Neural progenitor cell (in vitro differentiated cells): ENCODE data around the gene KDF1. TPM values are rescaled to one million over a fixed set of nuclear protein-coding genes. Genes with fewer than 3 reads are reported as not detected.
"Not testable (repeated sequence)": the region's sequence is repeated elsewhere in the genome, so short reads cannot be mapped to it uniquely, and the experiment has no call there.

Experiments used
- DNase-seq: peaks from one replicate; pipeline ENCODE4 v3.0.0-alpha.2; 2016; ENCODE audit warnings: low spot score
- H2AFZ ChIP-seq: fragments of 200-600 bp; sonication (generic); replicated peaks from 2 replicates; pipeline ENCODE4 v1.6.1; 2016; ENCODE audit warnings: antibody characterized with exemption
- H3F3A ChIP-seq: fragments of 200-600 bp; sonication (generic); 2 replicates; pipeline ENCODE4 v1.6.1; 2016; ENCODE audit warnings: antibody characterized with exemption, low read depth
- H3K27ac ChIP-seq: fragments of 200-600 bp; sonication (generic); 2 replicates; pipeline ENCODE4 v1.5.1; 2016; ENCODE audit warnings: mild to moderate bottlenecking
- H3K27me3 ChIP-seq: fragments of 200-600 bp; sonication (generic); 2 replicates; pipeline ENCODE4 v1.6.1; 2016; ENCODE audit warnings: mild to moderate bottlenecking, moderate library complexity
- H3K36me3 ChIP-seq: fragments of 200-600 bp; sonication (generic); 2 replicates; pipeline ENCODE4 v1.5.1; 2016
- H3K4me1 ChIP-seq: fragments of 200-600 bp; sonication (generic); 2 replicates; pipeline ENCODE4 v1.6.1; 2016; ENCODE audit warnings: mixed run types
- H3K4me2 ChIP-seq: fragments of 200-600 bp; sonication (generic); 2 replicates; pipeline ENCODE4 v1.6.1; 2016
- H3K4me3 ChIP-seq: fragments of 200-600 bp; sonication (generic); 2 replicates; pipeline ENCODE4 v1.5.1; 2016
- H3K79me2 ChIP-seq: fragments of 200-600 bp; sonication (generic); 2 replicates; pipeline ENCODE4 v1.6.1; 2016; ENCODE audit warnings: low read depth
- H3K9ac ChIP-seq: fragments of 200-600 bp; sonication (generic); 2 replicates; pipeline ENCODE4 v1.6.1; 2016
- H3K9me3 ChIP-seq: fragments of 200-600 bp; sonication (generic); 2 replicates; pipeline ENCODE4 v1.5.1; 2016; ENCODE audit warnings: low read depth
- H4K20me1 ChIP-seq: fragments of 200-600 bp; sonication (generic); 2 replicates; pipeline ENCODE4 v1.6.1; 2016; ENCODE audit warnings: low read depth
- H3K27ac Mint-ChIP-seq: 3 replicates; pipeline ENCODE4 v1.8.0; 2021; ENCODE audit warnings: mixed read lengths
- H3K27me3 Mint-ChIP-seq: 2 replicates; pipeline ENCODE4 v1.8.0; 2022; ENCODE audit warnings: low read depth, mild to moderate bottlenecking, inconsistent platforms, moderate library complexity, mixed read lengths; ENCODE audit not compliant: insufficient read depth
- H3K36me3 Mint-ChIP-seq: 3 replicates; pipeline ENCODE4 v1.8.0; 2021; ENCODE audit warnings: mixed read lengths
- H3K4me1 Mint-ChIP-seq: 3 replicates; pipeline ENCODE4 v1.8.0; 2021; ENCODE audit warnings: mixed read lengths
- H3K4me3 Mint-ChIP-seq: 3 replicates; pipeline ENCODE4 v1.8.0; 2021; ENCODE audit warnings: mild to moderate bottlenecking, moderate library complexity, mixed read lengths
- H3K9me3 Mint-ChIP-seq: 3 replicates; pipeline ENCODE4 v1.8.0; 2020; ENCODE audit warnings: mixed read lengths
- EZH2 ChIP-seq: fragments of 200-600 bp; sonication (generic); IDR thresholded peaks from 2 replicates; pipeline ENCODE4 v1.6.1; 2017; ENCODE audit warnings: antibody characterized with exemption, mild to moderate bottlenecking, moderate library complexity
- EZH2phosphoT487 ChIP-seq: fragments of 200-600 bp; sonication (generic); IDR thresholded peaks from 2 replicates; pipeline ENCODE4 v1.6.1; 2017; ENCODE audit warnings: antibody characterized with exemption
- total RNA-seq: library from RNA; depleted of rRNA; stranded (reverse); fragments of >200 nt; gene quantifications from 2 replicates; pipeline ENCODE4 v1.2.3, GENCODE V29; 2015; ENCODE audit warnings: low replicate concordance
- TF ChIP-seq, protein P1 (sequence below): fragments of 200-600 bp; sonication (generic); IDR thresholded peaks from 2 replicates; pipeline ENCODE4 v1.5.1; 2017; ENCODE audit warnings: antibody characterized with exemption, mild to moderate bottlenecking

KDF1 gene
- total RNA-seq, 1 donor from 2014 or later = not detected

DNA sequence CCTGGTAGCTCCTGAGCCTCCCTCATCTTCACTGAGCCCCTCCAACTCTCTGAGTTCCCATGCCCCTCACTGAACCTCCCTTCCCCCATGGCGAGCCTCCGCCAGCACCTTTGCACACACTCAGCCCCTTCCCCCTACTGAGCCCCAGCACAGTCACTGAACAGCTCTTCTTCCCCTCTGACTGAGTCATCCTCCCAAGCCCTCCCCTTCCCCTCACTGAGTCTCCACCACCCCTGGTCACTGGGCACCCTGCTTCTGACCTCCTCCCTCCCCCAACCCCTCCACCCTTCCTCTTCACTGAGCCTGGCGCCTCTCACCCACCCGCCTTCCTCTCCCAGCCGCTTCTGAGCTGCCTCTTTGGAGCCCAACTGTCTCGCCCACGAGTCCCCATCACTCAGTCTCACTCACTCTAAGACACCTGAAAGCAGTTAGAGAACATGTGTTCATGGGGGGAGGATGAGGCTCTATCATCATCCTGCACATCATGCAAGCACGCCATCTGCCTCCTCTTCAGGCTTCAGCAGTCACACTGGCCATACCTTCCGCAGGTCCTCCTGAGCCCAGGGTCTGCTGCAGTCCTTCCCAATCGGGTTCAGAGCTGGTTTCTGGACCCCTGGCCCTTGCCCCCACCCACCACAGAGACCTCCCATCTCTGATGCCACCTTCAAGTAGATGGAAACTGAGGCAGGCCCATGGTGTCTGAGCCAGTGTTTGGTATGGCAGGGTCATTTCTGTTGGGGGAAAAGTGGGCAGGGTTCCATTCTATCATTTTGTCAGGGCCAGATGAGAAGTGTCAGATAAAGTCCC lies 31.2 kb upstream of the KDF1 start:
- H3K27me3 Mint-ChIP-seq = peaks cover 33% of the 10 kb centered on the region
- Histone ChIP-seq H3F3A (peaks cover 7% of the 10 kb centered on the region), H3K4me1 (peaks cover 6% of the 10 kb centered on the region), H4K20me1 (peaks cover 5% of the 10 kb centered on the region), H3K4me3 (no peak overlapping the region), H3K27ac (no peak overlapping the region), H3K79me2 (no peaks in the 10 kb centered on the region), H3K9ac (no peak overlapping the region), H3K4me2 (no peak overlapping the region), H3K36me3 (no peaks in the 10 kb centered on the region), H2AFZ (no peak overlapping the region), H3K27me3 (peaks cover 62% of the 10 kb centered on the region), H3K9me3 (no peaks in the 10 kb centered on the region)
- H3K9me3 Mint-ChIP-seq = no peaks in the 10 kb centered on the region
- H3K27ac Mint-ChIP-seq = no peak overlapping the region
- TF ChIP-seq EZH2 = no peak
- TF ChIP-seq, protein P1, sequence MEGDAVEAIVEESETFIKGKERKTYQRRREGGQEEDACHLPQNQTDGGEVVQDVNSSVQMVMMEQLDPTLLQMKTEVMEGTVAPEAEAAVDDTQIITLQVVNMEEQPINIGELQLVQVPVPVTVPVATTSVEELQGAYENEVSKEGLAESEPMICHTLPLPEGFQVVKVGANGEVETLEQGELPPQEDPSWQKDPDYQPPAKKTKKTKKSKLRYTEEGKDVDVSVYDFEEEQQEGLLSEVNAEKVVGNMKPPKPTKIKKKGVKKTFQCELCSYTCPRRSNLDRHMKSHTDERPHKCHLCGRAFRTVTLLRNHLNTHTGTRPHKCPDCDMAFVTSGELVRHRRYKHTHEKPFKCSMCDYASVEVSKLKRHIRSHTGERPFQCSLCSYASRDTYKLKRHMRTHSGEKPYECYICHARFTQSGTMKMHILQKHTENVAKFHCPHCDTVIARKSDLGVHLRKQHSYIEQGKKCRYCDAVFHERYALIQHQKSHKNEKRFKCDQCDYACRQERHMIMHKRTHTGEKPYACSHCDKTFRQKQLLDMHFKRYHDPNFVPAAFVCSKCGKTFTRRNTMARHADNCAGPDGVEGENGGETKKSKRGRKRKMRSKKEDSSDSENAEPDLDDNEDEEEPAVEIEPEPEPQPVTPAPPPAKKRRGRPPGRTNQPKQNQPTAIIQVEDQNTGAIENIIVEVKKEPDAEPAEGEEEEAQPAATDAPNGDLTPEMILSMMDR = no peak
- no peak for TF ChIP-seq EZH2phosphoT487
- DNase-seq = no peak
- peaks cover 21% of the 10 kb centered on the region for H3K4me1 Mint-ChIP-seq
- no peaks in the 10 kb centered on the region for H3K36me3 Mint-ChIP-seq
- peak overlapping the region; percentile 52 for H3K4me3 Mint-ChIP-seq

GRCh38 chr1:26989403-26990109 lies 29.3 kb upstream of the KDF1 start:
- H3K4me2 ChIP-seq, DNase-seq, H3F3A ChIP-seq, H3K4me1 Mint-ChIP-seq, H3K79me2 ChIP-seq, H3K36me3 ChIP-seq, H3K36me3 Mint-ChIP-seq, H3K27ac Mint-ChIP-seq, H3K9me3 Mint-ChIP-seq, H3K4me3 Mint-ChIP-seq, H3K27ac ChIP-seq, H3K4me3 ChIP-seq, H3K9me3 ChIP-seq, H2AFZ ChIP-seq, H3K4me1 ChIP-seq, H3K9ac ChIP-seq, H4K20me1 ChIP-seq: not testable (repeated sequence)
- H3K27me3 ChIP-seq = peaks cover 43% of the 10 kb centered on the region
- peaks cover 19% of the 10 kb centered on the region for H3K27me3 Mint-ChIP-seq

DNA sequence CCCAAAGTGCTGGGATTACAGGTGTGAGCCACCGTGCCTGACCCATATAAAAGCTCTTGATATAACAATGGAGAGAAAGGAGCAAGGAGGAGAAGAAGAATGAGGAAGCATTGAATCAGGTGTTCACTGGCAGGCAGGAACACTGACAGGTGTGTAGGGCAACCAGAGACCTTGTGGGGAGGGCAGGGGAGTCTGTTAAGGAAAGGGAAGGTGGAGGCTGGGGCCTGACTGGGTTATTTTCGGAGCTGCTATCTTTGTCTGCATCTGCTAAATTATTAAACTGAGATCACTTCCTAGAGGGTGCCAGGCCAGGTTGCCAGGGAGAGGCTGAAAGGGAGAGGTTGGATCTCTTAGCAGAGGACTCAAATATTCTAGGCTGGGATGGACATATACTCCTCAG lies 26.4 kb upstream of the KDF1 start:
- Mint-ChIP-seq H3K36me3 (no peaks in the 10 kb centered on the region), H3K27ac (no peak overlapping the region), H3K4me1 (peaks cover 1% of the 10 kb centered on the region), H3K4me3 (no peak overlapping the region), H3K27me3 (peaks cover 12% of the 10 kb centered on the region), H3K9me3 (no peaks in the 10 kb centered on the region)
- H2AFZ ChIP-seq = no peak overlapping the region
- TF ChIP-seq EZH2 = no peak
- no peak for TF ChIP-seq EZH2phosphoT487
- TF ChIP-seq, protein P1 = no peak
- no peaks in the 10 kb centered on the region for H4K20me1 ChIP-seq
- H3F3A ChIP-seq = no peaks in the 10 kb centered on the region
- H3K4me2 ChIP-seq = no peak overlapping the region
- H3K4me1 ChIP-seq = no peaks in the 10 kb centered on the region
- H3K27ac ChIP-seq = no peak overlapping the region
- no peaks in the 10 kb centered on the region for H3K36me3 ChIP-seq
- H3K79me2 ChIP-seq = no peaks in the 10 kb centered on the region
- peaks cover 14% of the 10 kb centered on the region for H3K27me3 ChIP-seq
- no peak for DNase-seq
- H3K4me3 ChIP-seq = no peak overlapping the region
- no peaks in the 10 kb centered on the region for H3K9me3 ChIP-seq
- H3K9ac ChIP-seq = no peak overlapping the region

DNA sequence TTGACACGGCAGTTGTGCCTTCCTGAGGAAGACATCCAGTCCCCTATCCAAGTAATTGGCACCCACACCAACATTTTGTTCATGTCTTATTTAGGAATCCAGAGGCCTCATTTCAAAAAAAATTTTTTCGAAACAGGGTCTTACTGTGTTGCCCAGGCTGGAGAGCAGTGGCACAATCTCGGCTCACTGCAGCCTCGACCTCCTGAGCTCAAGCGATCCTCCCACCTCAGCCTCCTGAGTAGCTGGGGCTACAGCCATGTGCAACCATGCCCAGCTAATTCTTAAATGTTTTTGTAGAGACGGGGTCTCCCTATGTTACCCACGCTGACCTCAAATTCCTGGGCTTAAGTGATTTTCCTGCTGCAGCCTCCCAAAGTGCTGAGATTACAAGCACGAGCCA lies 24.0 kb upstream of the KDF1 start:
- Histone ChIP-seq H3K36me3 (no peaks in the 10 kb centered on the region), H4K20me1 (no peaks in the 10 kb centered on the region), H3K27me3 (no peaks in the 10 kb centered on the region), H3K4me2 (no peak overlapping the region), H3K9ac (no peak overlapping the region), H3K9me3 (no peaks in the 10 kb centered on the region), H3F3A (no peaks in the 10 kb centered on the region), H2AFZ (no peak overlapping the region), H3K4me1 (no peaks in the 10 kb centered on the region), H3K27ac (no peak overlapping the region), H3K4me3 (no peak overlapping the region), H3K79me2 (no peaks in the 10 kb centered on the region)
- DNase-seq = no peak
- Mint-ChIP-seq H3K27ac (no peak overlapping the region), H3K9me3 (no peaks in the 10 kb centered on the region), H3K4me3 (no peak overlapping the region), H3K4me1 (no peaks in the 10 kb centered on the region), H3K36me3 (no peaks in the 10 kb centered on the region), H3K27me3 (peaks cover 2% of the 10 kb centered on the region)
- TF ChIP-seq EZH2 (no peak), EZH2phosphoT487 (no peak)
